ENCODE results near the gene TMEM269.
A peak's percentile ranks its signal among the peaks of the same experiment; 100 is the strongest.

TMEM269 gene, protein sequence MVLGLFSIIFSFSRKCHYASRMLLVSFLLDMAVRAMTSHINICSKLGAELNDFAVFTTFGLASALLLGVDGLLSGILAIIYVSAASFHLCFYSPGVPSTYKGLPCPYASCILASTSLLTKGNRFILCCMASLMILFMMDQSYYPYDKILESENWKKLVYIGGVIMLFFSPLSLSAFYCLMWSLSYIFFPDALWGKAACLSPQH

DNA sequence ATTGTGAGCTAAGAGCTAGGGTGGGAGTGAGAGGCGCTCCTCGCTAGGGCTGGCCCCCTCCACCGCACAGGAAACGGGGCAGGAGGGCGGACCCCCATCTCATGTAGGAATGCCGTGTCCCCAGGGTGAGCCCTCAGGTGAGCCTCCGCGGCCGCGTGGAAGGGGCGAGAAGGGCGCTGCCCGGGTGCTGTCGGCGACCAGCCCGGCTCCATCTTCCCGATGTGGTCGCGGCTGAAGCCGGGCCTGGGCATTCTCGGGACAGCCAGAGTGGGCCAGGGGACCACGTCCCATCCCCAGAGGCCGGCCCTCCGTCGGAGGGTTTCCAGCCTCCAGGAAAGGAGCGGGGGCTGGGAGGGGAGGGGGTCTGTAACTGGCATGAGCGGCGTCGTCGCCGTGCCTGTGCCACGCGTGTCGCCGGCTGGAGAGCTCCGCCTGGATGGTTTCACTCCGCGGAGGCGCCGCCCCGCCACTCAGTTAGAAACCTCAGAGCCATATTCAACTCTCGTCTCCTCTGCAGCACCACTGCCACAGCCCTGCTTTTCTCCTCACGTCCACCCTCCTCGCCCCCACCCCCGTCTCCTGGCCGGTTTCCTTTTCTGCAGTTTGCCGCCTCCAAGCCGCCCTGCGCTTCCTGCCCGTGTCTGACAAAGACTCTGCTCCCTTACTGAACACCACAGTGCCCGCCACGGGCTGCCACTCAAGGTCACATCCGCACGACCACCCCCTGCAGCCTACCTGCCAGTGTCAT, at the start of gene TMEM269:
Gene TMEM269, plus strand, starts transcription at position 46 of the 748 bp plus-strand sequence. CDS start 4,903 bp downstream, outside the sequence.
- DNase-seq (ENCODE audit: low spot score) = no peak
- ChIA-PET CTCF (interaction anchor here (1.9 kb wide), 1 partner anchor 288 kb away, joined by 5 read pairs; no protein-coding TSS in a partner anchor), POLR2A (ENCODE audit: low non-redundant PET) (no interaction called here)
- TF ChIP-seq, protein P1, sequence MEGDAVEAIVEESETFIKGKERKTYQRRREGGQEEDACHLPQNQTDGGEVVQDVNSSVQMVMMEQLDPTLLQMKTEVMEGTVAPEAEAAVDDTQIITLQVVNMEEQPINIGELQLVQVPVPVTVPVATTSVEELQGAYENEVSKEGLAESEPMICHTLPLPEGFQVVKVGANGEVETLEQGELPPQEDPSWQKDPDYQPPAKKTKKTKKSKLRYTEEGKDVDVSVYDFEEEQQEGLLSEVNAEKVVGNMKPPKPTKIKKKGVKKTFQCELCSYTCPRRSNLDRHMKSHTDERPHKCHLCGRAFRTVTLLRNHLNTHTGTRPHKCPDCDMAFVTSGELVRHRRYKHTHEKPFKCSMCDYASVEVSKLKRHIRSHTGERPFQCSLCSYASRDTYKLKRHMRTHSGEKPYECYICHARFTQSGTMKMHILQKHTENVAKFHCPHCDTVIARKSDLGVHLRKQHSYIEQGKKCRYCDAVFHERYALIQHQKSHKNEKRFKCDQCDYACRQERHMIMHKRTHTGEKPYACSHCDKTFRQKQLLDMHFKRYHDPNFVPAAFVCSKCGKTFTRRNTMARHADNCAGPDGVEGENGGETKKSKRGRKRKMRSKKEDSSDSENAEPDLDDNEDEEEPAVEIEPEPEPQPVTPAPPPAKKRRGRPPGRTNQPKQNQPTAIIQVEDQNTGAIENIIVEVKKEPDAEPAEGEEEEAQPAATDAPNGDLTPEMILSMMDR (conservative IDR thresholded peaks at IDR 0.05; ENCODE audit: low read depth) = no peak
- no peak within 1 kb of the TSS for H3K27ac ChIP-seq

DNA sequence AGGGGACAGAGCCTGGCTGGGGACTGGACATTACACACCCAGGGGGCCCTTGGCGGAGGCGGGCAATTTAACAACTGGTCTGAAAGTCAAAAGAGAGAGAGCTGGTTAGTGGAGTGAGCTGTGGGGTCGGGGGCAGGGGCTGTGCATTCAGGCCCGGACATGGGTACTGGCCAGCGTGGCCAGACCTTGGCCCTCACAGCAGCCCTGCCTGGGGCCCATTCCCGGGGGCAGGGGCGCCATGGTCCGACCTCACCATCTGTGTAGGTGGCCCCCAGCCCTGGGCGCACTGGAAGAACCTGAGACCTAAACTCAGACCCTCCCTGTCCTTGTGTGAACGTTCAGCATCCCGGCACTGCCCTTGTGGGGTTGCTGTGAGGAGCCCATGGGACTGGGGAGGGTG, 49.7 kb upstream of the TMEM269 start:
- POLR2A ChIA-PET (ENCODE audit: low non-redundant PET) = interaction anchor here (0.6 kb wide), 1 partner anchor 588 kb away, joined by 7 read pairs; no protein-coding TSS in a partner anchor
- DNase-seq (ENCODE audit: low spot score) = no peak
- CTCF ChIA-PET = interaction anchor here (0.6 kb wide), 2 partner anchors 31 to 240 kb away, joined by 3 to 4 read pairs; no protein-coding TSS in a partner anchor
- TF ChIP-seq, protein P1 (conservative IDR thresholded peaks at IDR 0.05; ENCODE audit: low read depth) = no peak
- no peak overlapping the region for H3K27ac ChIP-seq

DNA sequence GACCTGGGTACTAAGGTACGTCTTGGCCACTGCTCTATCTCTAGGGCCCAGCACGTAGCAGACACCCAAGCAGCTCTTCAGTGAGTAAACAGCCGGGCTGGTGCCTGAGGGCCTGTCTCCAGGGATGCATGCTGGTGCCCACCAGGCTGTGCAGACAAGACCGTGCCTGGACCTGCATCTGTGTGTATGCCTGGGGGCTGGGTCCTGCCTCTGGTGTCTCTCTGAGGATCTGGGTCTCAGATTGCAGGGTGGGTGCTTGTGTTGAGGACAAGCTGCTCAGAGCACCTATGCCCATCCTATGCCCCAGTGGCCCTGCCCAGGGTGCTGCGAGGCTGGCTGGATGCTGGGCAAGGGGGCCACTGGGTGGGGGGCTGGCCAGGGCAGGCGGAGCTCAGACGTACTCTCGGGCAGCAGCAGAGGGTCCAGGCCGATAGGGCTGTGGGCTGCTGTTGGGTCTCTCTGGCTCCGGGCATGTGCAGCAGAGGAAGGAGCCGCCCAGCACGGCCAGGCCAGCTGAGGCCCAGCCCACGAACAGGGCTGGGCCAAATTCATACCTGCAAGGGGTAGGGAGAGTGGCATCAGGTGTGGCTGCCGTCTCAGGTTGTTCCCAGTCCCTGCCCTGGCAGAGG, 49.2 kb upstream of the TMEM269 start:
- no peak for DNase-seq (ENCODE audit: low spot score)
- TF ChIP-seq, protein P1 (conservative IDR thresholded peaks at IDR 0.05; ENCODE audit: low read depth) = no peak
- ChIA-PET POLR2A (ENCODE audit: low non-redundant PET) (interaction anchor here (0.5 to 0.6 kb wide), 2 partner anchors 278 to 589 kb away, joined by 3 to 7 read pairs; no protein-coding TSS in a partner anchor), CTCF (interaction anchor here (0.6 to 0.7 kb wide), 4 partner anchors 12 to 239 kb away, joined by 3 to 4 read pairs (median 3); no protein-coding TSS in a partner anchor)
- H3K27ac ChIP-seq = peak overlapping the region; percentile 47; the same call in 1 of the 2 replicates

DNA sequence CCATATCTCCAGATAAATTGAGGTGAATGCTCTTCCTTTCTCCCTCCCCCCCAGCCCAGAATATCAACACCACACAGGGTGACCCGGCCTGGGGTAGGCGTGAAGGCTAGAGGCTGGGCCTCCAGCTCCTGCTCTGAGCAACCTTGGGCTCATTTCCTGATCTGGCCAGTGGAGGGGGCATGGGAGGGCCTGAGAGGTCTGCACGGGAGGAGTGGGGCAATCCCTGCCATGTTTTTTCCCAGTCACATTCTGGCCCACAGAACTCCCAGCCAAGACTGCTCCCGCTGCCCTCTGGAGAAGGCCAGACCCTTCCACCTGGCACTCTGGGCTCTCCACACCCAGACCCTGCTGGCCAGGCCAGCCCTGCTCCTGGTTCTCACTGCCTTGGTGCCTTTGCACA, 48.6 kb upstream of the TMEM269 start:
- DNase-seq (ENCODE audit: low spot score) = peak; percentile 46
- CTCF ChIA-PET = interaction anchor here (0.7 to 0.8 kb wide), 3 partner anchors 12 to 209 kb away, joined by 3 to 5 read pairs (median 3); no protein-coding TSS in a partner anchor
- POLR2A ChIA-PET (ENCODE audit: low non-redundant PET) = no interaction called here
- TF ChIP-seq, protein P1 (conservative IDR thresholded peaks at IDR 0.05; ENCODE audit: low read depth) = peak; percentile 22; the same call in 1 of the 2 replicates
- H3K27ac ChIP-seq = peak overlapping the region; percentile 47

DNA sequence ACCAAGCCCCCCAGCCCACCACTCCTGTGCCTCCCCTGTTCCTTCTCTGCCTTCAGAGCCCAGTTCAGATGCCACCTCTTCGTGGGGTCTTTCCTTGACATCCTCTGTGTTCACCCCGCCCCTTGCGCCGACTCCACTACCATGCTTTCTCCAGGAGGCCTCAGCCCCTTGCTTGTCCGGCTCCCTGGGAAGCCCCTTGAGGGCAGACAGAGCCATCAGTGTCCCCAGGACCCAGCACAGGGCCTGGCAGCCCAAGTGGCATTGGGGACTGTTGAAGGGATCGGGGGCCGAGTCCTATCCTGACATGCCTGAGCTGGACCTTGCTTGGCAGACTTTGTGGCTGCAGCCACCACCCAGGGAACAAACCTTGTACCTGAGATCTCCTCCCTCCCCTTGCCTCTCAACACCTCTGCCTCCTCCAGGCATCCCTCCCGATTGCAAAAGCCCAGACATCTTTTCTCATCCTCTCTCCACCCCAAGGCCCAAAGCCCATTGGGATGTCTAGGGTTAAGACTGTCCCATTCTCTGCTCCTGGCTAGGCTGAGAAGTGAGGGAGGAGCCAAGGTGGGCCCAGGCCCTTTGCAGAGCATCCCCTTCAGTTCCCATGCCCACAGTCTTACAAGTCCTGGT, 48.1 kb upstream of the TMEM269 start:
- POLR2A ChIA-PET (ENCODE audit: low non-redundant PET) = no interaction called here
- peak overlapping the region; percentile 47 for H3K27ac ChIP-seq
- CTCF ChIA-PET = interaction anchor here (0.7 to 0.8 kb wide), 2 partner anchors 20 to 207 kb away, joined by 3 to 5 read pairs; no protein-coding TSS in a partner anchor
- TF ChIP-seq, protein P1 (conservative IDR thresholded peaks at IDR 0.05; ENCODE audit: low read depth) = no peak
- no peak for DNase-seq (ENCODE audit: low spot score)

Measured in RWPE1 (cell line).